Tibial nerve (tissue), 4 donors: ENCODE data around the gene ASCL5. TPM values are rescaled to one million over a fixed set of nuclear protein-coding genes. Genes with fewer than 3 reads are reported as not detected.

ENCODE experiments used
- DNase-seq, 2 donors: peaks; one replicate each; pipeline ENCODE4 v3.0.0-alpha.2; 2019; ENCODE audit warnings: low spot score in 2 of 2
- H3K27ac ChIP-seq, 4 donors: fragments of 200-600 bp; sonication (generic) in 3 of 4; one replicate each; pipeline ENCODE4 v1.5.1; 2017 to 2019; ENCODE audit warnings: mild to moderate bottlenecking in 1 of 4
- H3K27me3 ChIP-seq, 2 donors: fragments of 200-600 bp; sonication (generic) in 1 of 2; one replicate each; pipeline versions ENCODE4 v1.5.1 to v1.6.0; 2017 to 2019
- H3K36me3 ChIP-seq, 3 donors: fragments of 200-600 bp; sonication (generic); one replicate each; pipeline ENCODE4 v1.5.1; 2018 to 2019
- H3K4me1 ChIP-seq, 4 donors: fragments of 200-600 bp; sonication (generic) in 3 of 4; one replicate each; pipeline ENCODE4 v1.5.1; 2017 to 2019
- H3K4me3 ChIP-seq, 4 donors: fragments of 200-600 bp; sonication (generic) in 3 of 4; one replicate each; pipeline ENCODE4 v1.5.1; 2017 to 2019; ENCODE audit warnings: mild to moderate bottlenecking in 1 of 4, moderate library complexity in 1 of 4
- H3K9me3 ChIP-seq, 4 donors: fragments of 200-600 bp; sonication (generic) in 3 of 4; one replicate each; pipeline ENCODE4 v1.5.1; 2017 to 2019
- CTCF ChIP-seq, 5 experiments: fragments of 200-600 bp in 3 of 5; fragments of 450-650 bp in 2 of 5; sonication (generic) in 3 of 5; IDR thresholded peaks; one replicate each; pipeline ENCODE4 v1.5.1; 2016 to 2019; ENCODE audit warnings: antibody characterized with exemption in 5 of 5, mild to moderate bottlenecking in 3 of 5, moderate library complexity in 2 of 5
- EP300 ChIP-seq, 2 donors: sonication (generic); formaldehyde crosslinking; IDR thresholded peaks; one replicate each; pipeline ENCODE4 v1.6.1; 2017; ENCODE audit warnings: antibody characterized with exemption in 2 of 2, mild to moderate bottlenecking in 1 of 2
- POLR2A ChIP-seq, 2 donors: fragments of 450-650 bp; IDR thresholded peaks; one replicate each; pipeline ENCODE4 v1.6.1; 2017; ENCODE audit warnings: antibody characterized with exemption in 2 of 2, mild to moderate bottlenecking in 2 of 2, moderate library complexity in 2 of 2
- whole genome bisulfite sequencing, 2 donors: methylation state at CpG; one replicate each; pipeline ENCODE4 v1.1.5; 2018; 5-methylcytosine and 5-hydroxymethylcytosine counted together
- total RNA-seq, 4 donors: library from RNA; depleted of rRNA; stranded (reverse); fragments of >200 nt; gene quantifications; one replicate each; pipeline ENCODE4 v1.1.0, GENCODE V29; 2016

The ASCL5 gene
- total RNA-seq, 4 donors from 2014 or later, result not detected

GRCh38 chr1:201077116-201077515 is 49.9 kb downstream of the ASCL5 start:
- WGBS, 2 donors, result 68 to 72% methylated on average over 7 of the region's 7 CpGs
- H3K9me3 ChIP-seq, result no peaks in the 10 kb centered on the region
- no peaks in the 10 kb centered on the region for H3K36me3 ChIP-seq
- no peaks in the 10 kb centered on the region for H3K27me3 ChIP-seq
- H3K27ac ChIP-seq, result no peak overlapping the region
- no peak overlapping the region for H3K4me3 ChIP-seq
- H3K4me1 ChIP-seq, result no peaks in the 10 kb centered on the region
- DNase-seq, result no peak
- TF ChIP-seq CTCF (IDR thresholded peaks at IDR 0.05) (no peak), EP300 (IDR thresholded peaks at IDR 0.05) (no peak), POLR2A (IDR thresholded peaks at IDR 0.05) (no peak)

GRCh38 chr1:201076092-201076491 is 50.9 kb downstream of the ASCL5 start:
- H3K36me3 ChIP-seq, result no peaks in the 10 kb centered on the region
- no peak overlapping the region for H3K4me3 ChIP-seq
- no peak for TF ChIP-seq POLR2A (IDR thresholded peaks at IDR 0.05)
- no peak for TF ChIP-seq CTCF (IDR thresholded peaks at IDR 0.05)
- DNase-seq, result no peak
- 65 to 76% methylated on average over 7 of the region's 7 CpGs for WGBS, 2 donors
- no peaks in the 10 kb centered on the region for H3K27me3 ChIP-seq
- no peaks in the 10 kb centered on the region for H3K9me3 ChIP-seq
- no peaks in the 10 kb centered on the region for H3K4me1 ChIP-seq
- no peak overlapping the region for H3K27ac ChIP-seq

GRCh38 chr1:201074018-201074417 is 53.0 kb downstream of the ASCL5 start:
- no peak for DNase-seq
- Histone ChIP-seq H3K4me1 (no peaks in the 10 kb centered on the region), H3K27ac (no peak overlapping the region), H3K36me3 (no peaks in the 10 kb centered on the region), H3K27me3 (peaks cover 0 to 6% of the 10 kb centered on the region in 2 donors), H3K4me3 (no peak overlapping the region), H3K9me3 (no peaks in the 10 kb centered on the region)
- TF ChIP-seq EP300 (IDR thresholded peaks at IDR 0.05) (no peak), CTCF (IDR thresholded peaks at IDR 0.05) (no peak), POLR2A (IDR thresholded peaks at IDR 0.05) (no peak)
- 47 to 76% methylated on average over 3 to 5 of the region's 5 CpGs for WGBS, 2 donors

GRCh38 chr1:201072922-201073321 is 54.1 kb downstream of the ASCL5 start:
- H3K36me3 ChIP-seq, result no peaks in the 10 kb centered on the region
- no peak for TF ChIP-seq CTCF (IDR thresholded peaks at IDR 0.05)
- TF ChIP-seq POLR2A (IDR thresholded peaks at IDR 0.05), result no peak
- no peak for TF ChIP-seq EP300 (IDR thresholded peaks at IDR 0.05)
- peaks cover 0 to 6% of the 10 kb centered on the region in 2 donors for H3K27me3 ChIP-seq
- H3K4me3 ChIP-seq, result no peak overlapping the region
- no peak overlapping the region for H3K27ac ChIP-seq
- no peak for DNase-seq
- WGBS, 2 donors, result 65 to 77% methylated on average over 6 of the region's 6 CpGs
- no peaks in the 10 kb centered on the region for H3K9me3 ChIP-seq
- H3K4me1 ChIP-seq, result no peaks in the 10 kb centered on the region

- no peaks in the 10 kb centered on the region for H3K36me3 ChIP-seq
- DNase-seq, result no peak
- no peaks in the 10 kb centered on the region for H3K9me3 ChIP-seq
- peaks cover 0 to 6% of the 10 kb centered on the region in 2 donors for H3K27me3 ChIP-seq
- H3K27ac ChIP-seq, result no peak overlapping the region
- TF ChIP-seq POLR2A (IDR thresholded peaks at IDR 0.05) (no peak), CTCF (IDR thresholded peaks at IDR 0.05) (no peak), EP300 (IDR thresholded peaks at IDR 0.05) (no peak)
- H3K4me3 ChIP-seq, result no peak overlapping the region
- 74 to 79% methylated on average over 5 of the region's 5 CpGs for WGBS, 2 donors
- H3K4me1 ChIP-seq, result no peaks in the 10 kb centered on the region
Observed at GRCh38 chr1:201072149-201072548, 54.8 kb downstream of the ASCL5 start.
